ENCODE measurements around the gene MYMX.
"Not testable (repeated sequence)": the region's sequence is repeated elsewhere in the genome, so short reads cannot be mapped to it uniquely, and the experiment has no call there.

Gene MYMX

DNA sequence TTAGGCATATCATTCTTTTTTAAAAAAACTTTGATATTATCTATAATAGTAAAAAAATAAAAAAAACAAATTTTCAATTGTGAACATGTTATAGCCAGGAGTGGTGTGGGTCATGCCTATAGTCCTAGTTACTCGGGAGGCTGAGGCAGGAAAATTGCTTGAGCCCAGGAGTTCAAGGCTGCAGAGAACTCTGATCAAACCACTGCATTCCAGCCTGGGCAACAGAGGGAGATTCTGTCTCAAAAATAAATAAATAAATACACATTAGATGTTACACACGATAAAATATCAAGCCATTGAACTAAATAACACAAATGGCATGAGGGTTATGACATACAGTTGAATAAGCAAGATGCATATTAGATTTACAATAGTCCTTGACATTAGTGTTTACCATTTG is 27.9 kb upstream of the MYMX start:
- DNase-seq, result no peak

DNA sequence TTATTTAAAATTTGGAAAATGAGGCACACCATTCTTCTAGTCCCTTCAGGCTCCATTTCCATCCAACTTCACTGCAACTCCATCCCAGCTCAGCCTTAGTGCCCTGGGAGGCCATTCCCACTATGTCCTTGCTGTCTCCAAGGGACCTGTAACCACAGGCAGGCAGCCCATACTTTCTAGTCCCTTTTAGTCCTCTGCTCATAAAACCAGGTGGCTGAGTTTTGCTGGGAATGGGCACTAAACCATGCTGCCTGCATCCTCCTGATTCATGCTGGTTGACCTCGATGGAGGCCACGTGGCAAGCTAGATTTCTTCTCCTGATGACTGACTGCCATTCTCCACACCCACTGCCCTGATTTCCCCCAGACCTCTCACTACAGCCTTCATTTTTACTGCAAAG is 27.5 kb upstream of the MYMX start:
- DNase-seq, result no peak

DNA sequence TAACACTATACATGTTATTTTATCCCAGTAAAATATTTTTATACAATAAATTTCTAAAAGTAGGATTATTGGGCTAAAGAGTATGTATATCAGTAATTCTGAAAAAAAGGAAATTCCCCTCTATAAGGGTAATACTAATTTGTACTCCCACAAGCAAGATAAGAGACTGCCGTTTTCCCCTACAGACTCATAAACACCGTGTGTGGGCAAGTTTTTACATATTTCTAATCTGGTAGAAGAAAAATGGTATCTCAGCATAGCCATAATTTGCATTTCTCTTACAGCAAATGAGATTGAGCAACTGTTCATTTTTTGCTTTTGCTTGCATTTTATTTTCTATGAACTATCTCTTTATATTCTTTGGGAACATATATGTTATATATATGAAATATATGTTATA is 26.0 kb upstream of the MYMX start:
- DNase-seq, result no peak

DNA sequence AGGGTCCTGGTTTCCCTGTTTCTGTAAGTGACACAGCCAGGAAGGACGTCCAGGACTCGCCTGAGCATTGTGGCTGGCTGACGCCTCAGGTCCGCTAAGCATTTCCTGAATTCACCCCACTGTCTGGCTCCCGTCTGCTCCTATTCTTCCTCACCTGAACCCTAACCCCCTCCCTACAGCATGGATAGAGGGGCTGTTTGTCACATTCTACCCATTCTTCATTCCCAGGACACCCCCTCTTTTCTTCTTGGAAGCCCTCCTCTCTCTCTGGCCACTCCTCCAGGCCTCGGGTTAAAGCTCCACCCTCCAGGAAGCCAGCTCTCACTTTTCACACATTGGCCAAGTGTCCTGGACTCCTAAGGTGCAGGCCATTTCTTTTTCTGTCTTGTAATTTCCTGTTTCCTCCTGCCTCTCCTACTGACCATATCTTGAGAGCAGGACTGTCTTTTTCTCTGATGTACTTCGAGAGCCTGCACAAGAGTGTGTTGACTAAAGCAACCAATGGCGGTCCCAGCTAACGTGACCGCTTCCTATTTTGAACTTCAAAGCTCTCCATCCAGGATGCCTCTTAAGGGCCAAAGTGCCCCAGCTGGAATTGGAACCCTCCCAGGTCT is 24.2 kb upstream of the MYMX start:
- no peak for DNase-seq

DNA sequence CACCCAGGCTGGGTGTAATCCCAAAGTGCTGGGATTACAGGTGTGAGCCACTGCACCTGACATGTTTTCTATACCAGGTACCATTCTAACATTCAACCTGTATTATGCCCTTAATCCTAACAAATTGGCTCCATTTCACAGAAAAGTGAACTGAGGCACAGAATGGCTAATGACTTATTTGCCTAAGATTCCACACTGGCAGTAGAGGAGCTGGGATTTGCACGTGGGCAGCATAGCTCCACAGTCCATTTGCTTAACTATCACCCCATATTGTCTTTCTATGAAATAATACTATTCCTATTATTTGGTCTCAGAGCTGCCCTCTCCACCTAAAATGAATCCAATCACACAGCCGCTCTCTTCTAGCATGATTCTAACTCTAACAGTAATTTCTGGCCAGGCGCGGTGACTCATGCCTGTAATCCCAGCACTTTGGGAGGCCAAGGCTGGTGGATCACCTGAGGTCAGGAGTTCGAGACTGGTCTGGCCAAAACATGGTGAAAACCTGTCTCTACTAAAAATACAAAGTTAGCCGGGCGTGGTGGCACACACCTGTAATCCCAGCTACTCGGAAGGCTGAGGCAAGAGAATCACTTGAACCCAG is 23.3 kb upstream of the MYMX start:
- no peak for DNase-seq

DNA sequence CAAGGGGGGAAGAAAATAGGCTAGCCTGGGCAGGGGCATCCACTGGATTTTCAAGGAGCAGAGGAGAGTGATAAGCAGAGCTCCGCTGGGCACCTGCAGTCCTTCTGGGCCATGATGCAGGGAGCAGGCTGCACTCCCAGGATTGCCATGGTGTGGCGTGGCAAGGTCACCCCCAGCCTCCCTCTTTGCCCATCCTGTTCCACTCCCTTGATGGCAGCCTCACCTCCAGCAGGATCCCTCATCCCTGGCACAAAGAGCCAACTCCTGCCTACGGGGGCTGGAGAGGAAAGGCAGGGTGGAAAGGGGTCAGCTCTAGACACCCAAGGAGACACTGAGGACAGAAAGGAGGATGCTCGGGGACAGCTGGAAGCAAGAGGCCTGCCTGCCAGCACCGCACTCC is 22.4 kb upstream of the MYMX start:
- no peak for DNase-seq

DNA sequence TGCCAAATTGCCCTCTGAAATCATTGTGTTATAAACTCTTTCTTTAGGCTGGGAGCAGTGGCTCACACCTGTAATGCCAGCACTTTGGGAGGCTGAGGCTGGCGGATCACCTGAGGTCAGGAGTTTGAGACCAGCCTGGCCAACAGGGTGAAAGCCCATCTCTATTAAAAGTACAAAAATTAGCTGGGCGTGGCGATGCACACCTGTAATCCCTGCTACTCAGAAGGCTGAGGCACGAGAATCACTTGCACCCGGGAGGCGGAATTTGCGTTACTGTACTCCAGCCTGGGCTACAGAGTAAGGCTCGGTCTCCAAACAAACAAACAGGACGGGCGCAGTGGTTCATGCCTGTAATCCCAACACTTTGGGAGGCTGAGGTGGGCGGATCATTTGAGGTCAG is 20.4 kb upstream of the MYMX start:
- DNase-seq, result not testable (repeated sequence)

DNA sequence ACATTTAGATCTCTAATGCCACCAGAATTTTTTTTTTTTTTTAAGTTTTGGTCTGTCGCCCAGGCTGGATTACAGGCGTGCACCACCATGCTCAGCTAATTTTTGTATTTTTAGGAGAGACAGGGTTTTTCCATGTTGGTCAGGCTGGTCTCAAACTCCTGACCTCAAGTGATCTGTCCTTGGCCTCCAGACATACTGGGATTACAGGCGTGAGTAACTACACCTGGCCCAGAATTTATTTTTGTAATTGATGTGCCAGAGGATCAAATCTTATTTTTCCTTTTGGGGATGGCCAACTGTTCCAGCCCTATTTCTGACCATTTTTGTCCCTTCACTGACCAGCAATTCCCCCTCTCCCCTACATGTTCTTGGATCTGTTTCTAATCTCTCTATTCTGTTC is 18.0 kb upstream of the MYMX start:
- DNase-seq, result no peak

DNA sequence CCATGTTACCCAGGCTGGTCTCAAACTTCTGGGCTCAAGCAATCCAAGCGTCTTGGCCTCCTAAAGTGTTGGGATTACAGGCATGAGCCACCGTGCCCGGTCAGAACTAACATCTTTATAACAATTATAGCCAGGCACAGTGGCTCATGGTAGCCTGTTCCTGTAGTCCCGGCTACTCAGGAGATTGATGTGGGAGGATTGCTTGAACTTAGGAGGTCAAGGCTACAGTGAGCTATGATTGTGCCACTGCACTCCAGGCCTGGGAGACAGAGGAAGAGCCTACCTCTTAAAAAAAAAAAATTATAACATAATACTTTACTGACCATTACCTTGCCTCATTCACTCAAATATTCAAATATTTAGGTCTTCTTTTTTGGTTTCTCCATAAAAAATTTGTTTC is 16.8 kb upstream of the MYMX start:
- no peak for DNase-seq

DNA sequence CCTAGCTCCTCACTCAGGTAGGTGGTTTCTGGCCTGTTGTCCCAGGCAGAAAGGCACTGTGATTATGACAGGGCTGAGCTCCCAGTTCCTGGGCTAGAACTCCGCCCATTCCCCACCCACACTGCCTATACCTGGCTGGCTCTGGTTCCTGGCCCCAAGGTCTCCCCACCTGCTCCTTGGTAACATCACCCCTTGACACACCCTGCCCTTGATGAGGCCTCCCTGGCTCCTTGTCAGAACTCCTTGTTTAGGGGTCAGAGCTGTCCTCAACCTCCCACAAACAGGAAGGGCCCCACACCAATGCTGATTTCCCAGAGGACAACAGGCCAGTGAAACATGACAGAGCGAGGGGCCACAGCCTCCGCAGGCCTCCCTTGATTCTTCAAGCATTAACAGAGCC is 15.5 kb upstream of the MYMX start:
- DNase-seq, result no peak

DNA sequence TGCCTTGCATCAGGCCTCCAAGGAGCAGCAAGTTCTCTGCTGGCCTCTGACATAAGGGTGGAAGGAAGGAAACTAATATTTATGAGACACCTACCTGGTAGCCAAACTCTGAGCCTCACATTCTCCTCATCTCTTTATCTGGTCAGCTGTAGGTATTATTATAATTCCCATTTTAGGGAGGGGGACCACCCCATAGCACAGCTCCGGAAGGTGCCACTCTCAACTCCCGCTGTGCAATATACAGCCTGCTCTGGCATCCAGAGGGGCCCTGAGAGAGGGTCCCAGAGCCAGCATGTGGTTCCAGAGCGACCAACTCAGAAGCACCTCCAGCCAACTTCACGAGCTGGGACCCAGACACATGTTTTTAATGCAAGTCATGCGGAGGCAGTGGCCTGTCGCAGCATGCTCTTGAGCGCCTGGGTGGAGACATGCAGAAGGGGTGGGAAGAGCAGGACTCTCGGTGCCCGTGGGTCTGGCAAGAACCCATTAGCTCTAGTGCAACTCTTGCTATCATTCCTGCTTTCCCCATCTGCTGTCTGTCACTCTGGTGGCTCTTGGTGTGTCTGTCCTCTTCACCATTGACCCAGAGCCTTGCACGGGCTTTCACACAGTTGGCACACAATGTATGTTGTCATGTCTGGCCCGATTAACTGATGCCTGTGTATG is 15.0 kb upstream of the MYMX start:
- DNase-seq, result no peak

DNA sequence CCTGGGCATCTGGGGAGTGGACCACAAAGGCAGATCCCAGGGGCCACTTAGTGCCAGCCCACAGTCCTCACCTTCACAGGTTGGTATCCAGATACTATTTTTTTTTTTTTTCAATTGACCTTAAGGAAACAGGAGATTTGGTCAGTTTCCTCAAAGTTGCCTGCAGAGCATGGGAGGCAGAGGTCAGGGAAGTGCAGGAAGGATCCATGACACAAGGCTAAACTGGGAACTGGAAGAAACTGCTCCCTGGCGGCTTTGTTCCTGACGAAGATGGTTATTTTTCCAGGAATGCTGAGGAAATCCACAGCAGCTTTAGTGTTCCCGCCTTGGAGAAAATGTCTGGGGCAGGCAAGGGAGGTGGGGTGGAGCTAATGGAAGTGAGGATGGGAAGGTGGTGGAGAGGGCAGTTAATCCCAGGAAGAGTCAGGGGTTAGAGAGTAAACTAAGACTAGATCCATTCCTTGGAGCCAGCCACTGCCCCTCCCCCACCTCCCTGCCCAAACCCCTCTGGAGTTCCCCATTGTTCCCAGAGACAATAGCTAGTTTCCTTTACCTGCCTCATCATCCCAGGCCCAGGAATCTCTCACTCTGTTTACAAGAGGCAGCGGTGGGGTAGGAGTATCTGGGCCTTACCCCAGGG is 14.3 kb upstream of the MYMX start:
- DNase-seq, result no peak

DNA sequence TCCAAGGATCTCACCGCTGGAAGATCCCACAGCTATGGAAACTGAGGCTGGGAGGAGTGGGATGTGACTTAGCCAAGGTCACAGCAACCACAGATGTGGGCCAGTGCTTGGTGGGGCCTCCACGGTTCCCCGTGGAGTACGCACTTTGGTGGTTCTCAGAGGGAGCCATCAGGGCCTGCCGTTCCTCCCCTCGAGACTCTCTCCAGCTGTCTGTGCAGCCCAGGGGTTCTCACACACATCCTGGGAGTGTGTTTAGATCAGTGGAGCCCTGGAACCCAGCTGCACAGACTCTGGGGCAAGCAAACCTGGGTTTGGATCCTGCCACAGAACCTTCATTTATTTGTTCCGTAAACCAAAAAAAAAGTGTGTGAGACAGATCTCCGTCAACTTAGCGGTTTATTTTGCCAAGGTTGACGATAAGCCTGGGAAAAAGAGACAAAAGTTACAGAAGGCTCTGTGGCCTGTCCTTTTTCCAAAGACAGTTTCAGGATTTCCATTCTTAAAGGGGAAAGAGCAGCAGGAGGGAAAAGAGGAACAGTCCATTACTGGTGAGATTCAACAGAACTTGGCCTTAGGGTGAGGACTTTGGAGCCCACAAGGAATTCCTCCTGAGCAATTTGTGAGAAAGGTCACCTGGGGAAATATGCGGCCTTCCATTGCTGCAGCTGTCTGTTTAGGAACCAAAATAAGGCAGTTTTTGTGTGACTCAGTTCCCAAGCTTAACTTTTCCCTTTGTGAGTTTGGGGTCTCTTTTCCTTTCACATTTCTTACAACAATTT is 13.6 kb upstream of the MYMX start:
- no peak for DNase-seq

DNA sequence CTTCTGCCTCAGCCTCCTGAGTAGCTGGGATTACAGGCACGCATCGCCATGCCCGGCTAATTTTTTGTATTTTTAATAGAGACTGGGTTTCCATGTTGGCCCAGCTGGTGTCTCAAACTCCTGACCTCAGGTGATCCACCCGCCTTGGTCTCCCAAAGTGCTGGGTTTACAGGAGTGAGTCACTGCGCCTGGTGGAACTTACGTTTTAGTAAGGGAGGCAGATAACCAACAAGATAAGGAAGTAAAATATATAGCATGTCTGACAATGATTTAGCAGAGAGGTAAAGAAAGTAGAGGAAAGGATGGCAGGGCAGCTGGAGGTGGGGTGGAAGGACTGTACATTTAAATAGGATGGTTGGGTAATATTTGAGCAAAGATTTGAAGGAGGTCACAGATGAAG is 12.8 kb upstream of the MYMX start:
- no peak for DNase-seq

DNA sequence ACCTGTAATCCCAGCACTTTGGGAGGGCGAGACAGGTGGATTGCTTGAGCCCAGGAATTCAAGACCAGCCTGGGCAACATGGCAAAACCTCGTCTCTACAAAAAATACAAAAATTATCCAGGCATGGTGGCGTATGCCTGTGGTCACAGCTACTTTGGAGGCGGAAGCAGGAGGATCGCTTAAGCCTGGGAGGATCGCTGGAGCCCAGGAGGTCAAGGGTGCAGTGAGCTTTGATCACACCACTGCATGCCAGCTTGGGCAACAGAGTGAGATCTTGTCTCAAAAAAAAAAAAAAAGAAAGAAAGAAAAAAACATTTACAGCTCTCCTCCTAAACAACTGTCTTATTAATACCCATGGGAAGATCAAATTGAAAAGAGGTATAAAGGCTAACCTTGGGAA is 8.8 kb upstream of the MYMX start:
- no peak for DNase-seq

DNA sequence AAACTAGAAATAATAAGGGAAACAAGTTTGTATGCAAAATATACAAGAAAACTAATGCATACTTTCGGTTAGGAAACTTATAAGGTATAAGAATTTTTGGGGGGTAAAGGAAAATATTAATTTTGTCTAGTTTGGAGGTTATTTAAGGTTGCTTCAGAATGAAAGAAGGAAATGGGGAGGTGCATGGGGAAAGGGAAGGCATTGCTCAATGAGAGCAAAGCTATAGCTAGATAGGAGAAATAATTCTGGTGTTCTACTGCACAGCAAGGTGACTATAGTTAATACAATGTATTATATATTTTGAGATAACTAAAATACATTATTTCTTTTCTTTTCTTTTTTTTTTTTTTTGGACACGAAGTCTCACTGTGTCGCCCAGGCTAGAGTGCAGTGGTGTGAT is 5.4 kb upstream of the MYMX start:
- no peak for DNase-seq

DNA sequence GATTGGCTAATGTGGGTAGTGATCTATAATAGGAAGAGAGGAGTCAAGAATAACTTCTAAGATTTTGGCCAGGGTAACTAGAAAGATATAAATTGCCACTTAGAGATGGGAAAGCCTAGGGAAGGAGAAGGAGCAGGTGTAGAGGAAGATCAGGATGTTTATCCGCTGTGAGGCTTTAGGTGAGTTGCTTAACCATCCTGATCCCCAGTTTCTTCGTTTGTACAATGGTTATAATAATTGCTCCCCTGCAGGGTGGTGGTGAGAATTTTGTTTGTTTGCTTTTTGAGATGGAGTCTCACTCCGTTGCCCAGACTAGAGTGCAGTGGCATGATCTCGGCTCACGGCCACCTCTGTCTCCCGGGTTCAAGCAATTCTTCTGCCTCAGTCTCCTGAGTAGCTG is 2.4 kb upstream of the MYMX start:
- DNase-seq, result no peak

DNA sequence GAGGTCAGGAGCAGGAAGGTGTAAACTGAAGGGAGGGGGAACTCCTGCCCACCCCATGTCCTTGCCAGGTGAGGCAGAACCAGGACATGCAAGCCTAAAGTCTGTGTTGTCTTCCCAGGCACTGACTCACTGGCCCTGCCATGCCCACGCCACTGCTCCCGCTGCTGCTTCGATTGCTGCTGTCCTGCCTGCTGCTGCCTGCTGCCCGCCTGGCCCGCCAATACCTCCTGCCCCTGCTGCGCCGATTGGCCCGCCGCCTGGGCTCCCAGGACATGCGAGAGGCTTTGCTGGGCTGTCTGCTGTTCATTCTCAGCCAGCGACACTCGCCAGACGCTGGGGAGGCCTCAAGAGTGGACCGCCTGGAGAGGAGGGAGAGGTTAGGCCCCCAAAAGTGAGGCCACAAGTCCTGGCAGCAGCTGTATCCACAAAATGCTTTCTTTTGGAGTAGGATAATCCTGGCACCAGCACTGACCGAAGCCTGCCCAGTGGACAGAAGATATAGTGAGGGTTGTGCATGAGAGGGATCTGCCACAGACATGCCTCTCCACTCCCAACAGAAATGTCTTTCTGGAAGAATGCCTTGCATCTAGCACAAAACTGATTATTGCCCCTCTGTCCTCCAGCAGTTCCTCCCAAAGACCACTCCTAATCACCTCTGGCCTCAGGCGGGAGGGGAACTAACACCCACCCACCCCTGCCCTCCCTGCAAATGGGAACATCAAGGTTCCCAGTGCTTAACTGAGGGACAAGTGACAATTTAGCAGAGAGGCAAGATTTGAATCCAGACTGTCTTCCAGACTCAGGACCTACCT is 812 bp downstream of the MYMX start:
- peak; percentile 44 for DNase-seq

DNA sequence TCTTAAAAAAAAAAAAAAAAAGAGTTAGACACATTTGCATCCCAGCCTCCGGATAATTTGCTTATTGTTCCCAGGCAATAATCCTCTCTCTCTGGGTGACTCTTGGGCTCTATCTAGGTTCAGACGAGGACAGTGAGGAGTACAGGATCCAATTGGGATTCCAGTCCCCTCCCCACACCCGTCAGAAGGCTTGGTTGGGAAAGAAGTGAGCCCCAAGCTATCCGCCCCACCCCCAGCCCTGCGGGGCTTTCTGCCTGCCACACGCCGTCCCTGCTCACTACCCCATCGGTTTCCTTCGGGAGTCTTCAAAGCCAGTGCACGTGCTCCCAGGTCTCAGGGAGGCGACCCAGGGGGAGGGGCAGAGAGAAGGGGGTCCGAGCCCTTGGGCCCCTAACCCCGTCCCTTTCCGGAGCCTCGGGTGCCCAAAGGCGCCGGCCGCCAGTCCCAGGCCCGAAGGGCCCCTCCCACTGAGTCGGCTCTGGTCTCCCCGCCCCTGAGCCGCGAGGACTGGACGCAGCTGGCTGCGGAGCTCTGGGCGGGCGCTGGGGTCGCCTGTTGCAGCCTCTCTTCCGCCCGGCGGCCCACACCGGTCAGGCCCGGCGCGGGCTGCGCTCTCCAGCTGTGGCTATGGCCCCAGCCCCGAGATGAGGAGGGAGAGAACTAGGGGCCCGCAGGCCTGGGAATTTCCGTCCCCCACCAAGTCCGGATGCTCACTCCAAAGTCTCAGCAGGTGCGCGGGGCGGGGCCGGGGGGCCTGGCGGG is 2.5 kb downstream of the MYMX start:
- DNase-seq, result peak; percentile 86

DNA sequence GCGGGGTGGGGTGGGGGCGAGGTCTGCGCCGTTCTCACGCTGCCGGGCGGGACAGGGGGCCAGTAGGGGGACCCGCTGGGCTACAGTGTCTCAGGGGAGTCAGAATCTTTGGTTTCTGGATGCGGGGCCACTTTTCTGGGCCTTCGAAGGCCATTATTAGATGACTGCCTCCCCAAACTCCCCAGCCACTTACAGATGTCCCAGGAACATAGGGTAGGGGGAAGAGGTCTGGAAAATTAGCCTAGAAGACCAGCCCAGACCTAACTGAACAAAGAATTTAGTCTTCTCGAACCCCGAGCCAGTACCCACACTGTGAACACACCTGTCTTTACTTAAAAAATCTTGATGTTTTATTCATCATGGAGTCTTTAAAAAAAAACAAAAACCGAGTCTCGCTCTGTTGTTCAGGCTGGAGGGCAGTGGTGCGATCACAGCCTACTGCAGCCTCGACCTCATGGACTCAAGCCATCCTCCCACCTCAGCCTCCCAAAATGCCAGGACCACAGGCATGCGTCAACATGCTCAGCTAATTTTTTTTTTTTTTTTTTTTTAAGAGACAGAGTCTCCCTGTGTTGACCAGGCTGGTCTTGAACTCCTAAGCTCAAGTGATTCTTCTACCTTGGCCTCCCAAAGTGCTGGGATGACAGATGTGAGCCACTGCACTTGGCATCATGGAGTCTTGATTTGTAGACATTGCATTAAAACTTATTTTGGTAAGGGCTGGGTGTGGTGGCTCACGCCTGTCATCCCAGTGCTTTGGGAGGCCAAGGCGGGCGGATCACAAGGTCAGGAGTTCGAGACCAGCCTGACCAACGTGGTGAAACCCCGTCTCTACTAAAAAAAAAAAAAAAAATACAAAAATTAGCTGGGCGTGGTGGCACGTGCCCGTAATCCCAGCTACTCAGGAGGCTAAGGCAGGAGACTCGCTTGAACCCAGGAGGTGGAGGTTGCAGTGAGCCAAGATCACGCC is 3.4 kb downstream of the MYMX start:
- no peak for DNase-seq

DNA sequence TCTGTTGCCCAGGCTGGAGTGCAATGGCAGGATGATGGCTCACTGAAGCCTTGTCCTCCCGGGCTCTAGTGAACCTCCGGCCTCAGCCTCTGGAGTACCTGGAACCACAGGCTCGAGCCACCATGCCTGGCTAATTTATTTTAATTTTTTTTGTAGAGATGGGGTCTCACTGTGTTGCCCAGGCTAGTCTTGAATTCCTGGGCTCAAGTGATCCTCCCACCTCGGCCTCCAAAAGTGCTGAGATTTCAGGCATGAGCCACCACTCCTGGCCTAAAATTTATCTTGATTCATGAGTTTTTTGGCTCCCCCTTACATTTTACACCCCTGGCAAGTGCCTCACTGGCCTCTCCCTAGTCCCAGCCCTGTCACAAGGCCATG is 4.2 kb downstream of the MYMX start:
- no peak for DNase-seq

All from eye (tissue), 1 donor.